NCI-H146 (cell line): ENCODE results near the gene FAM118A.
"Not testable (repeated sequence)": the region's sequence is repeated elsewhere in the genome, so short reads cannot be mapped to it uniquely, and the experiment has no call there.

Experiments
- DNase-seq: peaks from one replicate; lab custom pipeline; 2025; lab: John Stamatoyannopoulos, UW

Gene FAM118A

GRCh38 chr22:45310331-45310976 is 720 bp downstream of the FAM118A start:
- no peak for DNase-seq

DNA sequence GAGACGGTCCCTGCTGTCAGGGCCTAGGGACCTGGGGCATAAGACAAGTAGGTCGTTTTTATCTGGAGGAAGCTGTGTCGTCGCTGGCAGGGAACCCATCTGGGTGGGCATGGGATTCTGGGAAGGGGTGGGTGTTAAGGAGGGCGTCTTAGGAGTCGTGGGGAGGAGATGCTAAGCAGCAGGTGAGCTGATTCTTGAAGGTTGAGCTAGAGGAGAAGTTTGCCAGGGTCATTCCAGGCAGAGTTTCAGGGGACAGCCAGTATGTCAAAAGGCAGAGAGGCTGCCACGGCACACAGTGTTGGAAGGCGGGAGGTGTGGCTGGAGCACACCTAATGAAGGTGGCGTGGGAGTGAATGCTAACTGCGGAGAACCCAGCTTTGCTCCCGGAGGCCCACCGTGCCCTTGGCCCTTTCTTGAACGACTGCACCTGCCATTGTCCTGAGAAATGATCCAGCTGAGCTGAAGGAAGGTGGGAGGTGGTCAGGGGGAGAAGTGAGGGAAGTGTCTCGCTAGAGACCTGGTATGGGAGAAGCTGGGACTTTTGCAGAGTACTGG is 1.3 kb downstream of the FAM118A start:
- DNase-seq, result no peak

DNA sequence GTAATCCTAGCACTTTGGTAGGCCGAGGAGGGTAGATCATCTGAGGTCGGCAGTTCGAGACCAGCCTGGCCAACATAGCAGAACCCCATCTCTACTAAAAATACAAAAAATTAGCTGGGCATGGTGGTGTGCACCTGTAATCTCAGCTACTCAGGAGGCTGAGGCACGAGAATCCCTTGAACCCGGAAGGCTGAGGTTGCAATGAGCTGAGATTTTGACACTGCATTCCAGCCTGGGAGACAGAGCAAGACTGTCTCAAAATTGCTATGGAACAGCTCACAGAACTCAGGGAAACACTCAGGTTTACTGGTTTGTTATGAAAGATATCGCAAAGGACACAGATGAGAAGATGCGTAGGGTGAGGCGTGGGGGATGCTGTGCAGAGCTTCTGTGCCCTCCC is 2.7 kb downstream of the FAM118A start:
- DNase-seq, result no peak

DNA sequence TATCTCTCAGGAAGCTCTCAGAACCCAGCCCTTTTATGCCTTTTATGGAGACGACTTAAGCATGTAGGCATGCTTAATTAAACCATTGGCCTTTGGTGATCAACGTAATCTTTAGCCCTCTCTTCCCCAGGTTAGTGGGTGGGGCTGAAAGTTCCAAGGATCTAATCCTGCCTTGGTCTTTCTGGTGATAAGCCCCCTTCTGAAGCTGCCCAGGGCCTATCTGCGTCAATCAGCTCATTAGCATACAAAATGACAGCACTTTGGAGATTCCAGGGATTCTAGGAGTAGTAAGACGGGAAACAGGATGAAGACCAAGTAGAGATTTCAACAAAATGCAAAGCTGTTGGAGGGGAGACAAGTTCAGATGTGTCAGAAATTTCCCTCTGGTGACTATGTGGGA is 3.1 kb downstream of the FAM118A start:
- no peak for DNase-seq

DNA sequence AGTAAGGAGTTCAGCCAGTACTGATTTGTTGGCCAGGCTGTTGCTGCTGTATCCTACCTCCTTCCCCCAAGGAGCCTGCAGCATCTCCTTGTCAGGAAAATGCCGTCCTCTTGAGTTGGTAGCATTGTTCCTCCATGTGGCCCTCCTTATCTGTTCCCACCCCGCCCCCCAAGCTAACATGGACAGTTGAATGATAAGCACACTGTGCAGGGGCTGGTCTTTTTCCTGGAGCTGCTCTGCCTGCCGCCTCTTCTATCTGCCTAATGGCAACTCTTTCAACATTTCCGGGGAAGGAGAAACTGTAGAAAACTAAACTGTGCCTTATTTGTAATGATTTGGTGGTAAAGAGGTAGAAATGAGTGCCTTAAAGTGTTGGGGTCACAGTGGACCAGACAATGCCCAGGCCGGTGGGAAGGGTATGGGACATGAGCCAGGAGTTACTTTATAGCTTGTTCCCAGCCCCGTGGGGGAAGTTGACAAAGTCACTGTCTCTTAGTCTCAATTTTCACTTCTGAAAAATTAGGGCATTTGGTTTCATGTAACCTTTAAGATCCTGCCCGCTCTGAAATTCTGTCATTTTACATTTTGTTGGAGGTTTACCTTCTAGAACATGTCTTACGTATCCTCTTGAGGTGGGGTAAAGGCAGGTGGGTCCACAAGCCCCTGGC is 4.5 kb downstream of the FAM118A start:
- no peak for DNase-seq

DNA sequence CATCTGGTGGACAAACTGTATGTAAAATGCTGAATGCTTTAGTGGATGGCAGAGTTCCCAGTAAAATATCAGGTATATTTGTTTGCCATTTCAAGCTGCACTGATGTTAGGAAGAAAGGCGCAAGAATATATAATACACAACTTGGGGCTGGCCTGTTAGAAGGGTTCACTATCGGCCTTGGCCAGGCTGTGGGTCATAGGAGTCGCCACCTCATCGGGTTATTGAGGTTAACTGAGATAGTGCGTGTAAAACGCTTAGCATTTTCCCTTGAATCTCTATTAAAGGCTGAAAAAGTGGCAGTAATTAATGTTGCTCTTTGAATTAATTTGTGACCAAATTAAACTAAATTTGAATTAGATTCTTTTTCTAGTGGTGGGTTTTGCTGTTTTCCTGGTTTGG is 5.1 kb downstream of the FAM118A start:
- DNase-seq, result no peak

DNA sequence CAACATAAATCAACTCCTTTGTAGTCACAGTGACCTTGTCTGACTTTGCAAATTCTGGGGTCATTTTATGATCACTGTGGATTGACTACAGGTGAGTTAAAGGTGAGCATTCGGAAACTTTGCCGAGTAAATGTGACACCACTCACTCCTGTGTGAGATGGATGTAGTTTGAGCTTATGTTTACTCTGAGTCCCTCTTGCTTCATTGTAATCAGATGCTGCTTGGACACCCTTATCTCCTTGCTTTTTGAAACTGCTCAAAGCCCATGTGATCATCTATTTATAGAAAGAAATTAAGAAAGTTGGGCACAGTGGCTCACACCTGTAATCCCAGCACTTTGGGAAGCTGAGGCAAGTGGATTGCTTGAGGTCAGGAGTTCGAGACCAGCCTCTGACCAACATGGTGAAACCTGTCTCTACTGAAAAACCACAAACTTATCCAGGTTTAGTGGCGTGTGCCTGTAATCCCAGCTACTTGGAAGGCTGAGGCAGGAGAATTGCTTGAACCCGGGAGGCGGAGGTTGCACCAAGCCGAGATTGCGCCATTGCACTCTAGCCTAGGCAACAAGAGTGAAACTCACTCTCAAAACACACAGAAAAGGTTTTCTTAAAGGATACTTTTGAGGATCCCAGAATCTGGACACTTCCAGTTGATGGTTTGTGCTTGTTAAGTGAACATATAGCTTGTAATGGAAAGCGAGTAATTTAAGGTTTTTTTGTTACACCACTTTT is 7.2 kb downstream of the FAM118A start:
- DNase-seq, result no peak

DNA sequence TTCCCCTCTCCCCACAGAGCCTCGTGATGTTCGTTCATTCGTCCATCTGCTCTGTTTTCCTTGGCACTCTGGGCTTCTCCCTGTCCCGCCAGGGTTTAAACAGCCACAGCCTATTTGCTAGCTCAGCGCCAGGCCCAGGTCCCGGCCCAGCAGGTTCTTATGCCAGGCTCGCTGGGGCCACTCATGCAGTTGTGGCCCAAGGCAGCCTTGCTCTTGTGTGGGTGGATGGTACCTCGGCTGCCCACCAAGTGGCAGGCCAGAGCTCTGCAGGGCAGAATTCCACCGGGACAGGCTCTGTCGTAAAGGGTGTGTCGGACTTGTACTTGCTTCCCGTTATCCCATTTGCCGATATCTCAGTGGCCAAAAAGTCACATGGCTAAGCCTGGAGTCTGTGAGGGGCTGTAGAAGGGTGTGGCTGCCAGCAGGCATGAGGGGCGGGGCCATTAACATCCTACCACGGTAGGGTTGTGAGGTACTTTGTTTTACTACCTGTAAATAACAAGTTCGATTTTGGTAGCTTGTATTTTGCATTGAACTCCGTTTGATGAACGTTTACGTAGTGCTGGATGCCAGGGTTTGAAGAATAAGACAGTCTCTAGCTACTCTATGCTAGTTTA is 7.9 kb downstream of the FAM118A start:
- DNase-seq, result no peak

DNA sequence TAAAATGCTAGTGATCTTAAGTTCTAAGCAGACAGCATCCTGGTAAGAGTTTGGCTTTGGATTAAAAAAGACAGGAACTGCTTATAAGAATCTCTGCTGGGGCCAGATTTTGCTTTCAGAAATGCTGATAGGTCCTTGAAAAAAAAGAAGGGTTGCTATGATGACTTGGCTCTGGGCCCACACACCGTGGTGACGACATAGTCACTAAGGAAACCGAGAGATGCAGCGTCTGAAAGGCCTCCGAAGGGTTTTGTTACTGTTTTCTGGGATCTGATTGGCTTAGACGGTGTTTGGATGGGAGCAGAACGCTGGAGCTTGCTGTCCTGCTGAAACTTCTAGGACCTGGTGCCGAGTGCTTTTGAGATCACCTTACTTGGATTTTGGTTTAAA is 8.4 kb downstream of the FAM118A start:
- peak; percentile 68 for DNase-seq

- no peak for DNase-seq
These were observed 9.0 kb downstream of the FAM118A start for GRCh38 chr22:45318558-45319323.

- DNase-seq, result no peak
These were observed 9.6 kb downstream of the FAM118A start for GRCh38 chr22:45319324-45319685.

DNA sequence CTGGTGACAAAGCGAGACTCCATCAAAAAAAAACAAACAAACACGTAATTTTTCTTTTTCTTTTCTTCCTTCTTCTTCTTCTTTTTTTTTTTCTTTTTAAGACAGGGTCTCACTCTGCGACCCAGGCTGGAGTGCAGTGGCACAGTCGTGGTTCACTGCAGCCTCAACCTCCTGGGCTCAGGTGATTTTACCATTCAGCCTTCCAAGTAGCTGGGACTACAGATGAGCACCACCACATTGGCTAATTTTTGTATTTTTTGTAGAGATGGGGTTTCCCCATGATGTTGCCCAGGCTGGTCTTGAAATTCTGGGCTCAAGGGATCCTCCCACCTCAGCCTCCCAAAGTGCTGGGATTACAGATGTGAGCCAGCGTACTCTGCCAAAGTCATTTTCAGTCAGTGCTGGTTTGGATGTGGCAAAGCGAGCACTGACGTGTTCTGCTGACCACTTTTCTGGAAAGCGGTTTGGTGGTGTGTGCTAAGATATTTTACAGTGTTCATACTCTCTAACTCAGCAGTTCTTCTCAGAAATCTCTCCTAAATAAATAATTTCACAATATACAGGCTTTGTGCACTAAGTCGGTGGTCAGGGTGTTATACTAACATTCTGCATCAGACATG is 10.7 kb downstream of the FAM118A start:
- no peak for DNase-seq

- DNase-seq, result no peak
These were observed 12.1 kb downstream of the FAM118A start for GRCh38 chr22:45321827-45322226.

DNA sequence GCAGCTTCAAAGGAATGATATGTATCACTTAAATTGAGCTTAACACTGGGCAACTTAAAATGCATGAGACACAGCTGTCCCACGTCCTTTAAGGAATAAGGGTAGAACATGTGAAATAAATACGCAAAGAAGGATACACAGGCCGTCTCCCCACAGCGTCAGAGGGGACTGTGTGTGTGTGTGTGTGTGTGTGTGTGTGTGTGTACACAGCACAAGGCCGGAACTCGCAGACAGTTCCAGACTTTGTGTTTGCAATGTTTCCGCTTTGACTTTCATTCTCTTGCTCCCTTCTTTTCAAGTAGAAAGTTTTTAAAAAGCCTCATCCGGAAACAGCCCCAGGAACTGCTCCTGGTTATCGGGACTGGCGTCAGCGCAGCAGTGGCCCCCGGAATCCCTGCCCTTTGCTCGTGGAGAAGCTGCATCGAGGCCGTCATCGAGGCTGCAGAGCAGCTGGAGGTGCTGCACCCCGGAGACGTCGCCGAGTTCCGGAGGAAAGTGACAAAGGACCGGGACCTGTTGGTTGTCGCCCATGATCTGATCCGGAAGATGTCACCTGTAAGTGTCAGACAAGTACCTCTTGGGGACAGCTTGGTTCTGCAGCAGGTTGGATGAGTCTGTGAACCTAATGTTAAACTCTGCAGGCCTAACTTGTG is 13.3 kb downstream of the FAM118A start:
- DNase-seq, result no peak

DNA sequence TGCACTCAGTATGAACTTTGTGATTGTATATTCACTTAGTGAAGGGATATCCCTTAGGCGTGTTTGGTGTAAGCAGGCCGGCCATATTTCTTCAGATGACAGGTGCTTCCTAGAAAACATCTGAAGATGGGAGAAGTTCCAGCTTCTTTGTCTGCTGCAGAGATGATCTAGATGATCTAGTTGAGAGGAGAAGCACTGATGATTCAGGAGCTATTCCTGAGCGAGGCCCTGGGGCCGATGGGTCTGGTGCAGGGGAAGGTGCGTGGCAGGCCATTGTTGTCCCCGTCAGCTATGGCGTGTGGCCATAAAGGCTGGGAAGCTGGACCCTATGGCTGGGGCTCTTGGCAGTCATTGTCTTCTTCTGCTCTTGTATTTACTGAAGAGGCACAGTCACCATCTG is 14.0 kb downstream of the FAM118A start:
- no peak for DNase-seq

DNA sequence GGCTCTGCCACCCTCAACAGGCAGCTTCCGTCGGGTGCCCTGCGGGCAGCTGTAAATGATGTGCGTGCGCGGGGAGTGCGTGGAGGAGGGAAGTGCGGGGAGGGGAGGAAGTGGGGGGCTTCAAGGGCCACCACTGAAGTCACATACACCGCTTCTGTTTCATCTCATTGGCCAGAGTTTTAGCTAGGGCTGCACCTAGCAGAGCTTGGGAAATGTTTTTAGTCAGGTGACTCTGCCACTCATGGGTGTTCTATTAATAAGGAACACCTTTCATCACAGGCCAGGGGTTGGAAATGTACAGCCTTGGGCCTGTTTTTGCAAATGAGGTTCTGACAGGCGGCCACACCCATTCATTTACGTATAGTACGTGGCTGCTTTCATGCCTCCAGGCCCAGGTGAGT is 14.6 kb downstream of the FAM118A start:
- no peak for DNase-seq

DNA sequence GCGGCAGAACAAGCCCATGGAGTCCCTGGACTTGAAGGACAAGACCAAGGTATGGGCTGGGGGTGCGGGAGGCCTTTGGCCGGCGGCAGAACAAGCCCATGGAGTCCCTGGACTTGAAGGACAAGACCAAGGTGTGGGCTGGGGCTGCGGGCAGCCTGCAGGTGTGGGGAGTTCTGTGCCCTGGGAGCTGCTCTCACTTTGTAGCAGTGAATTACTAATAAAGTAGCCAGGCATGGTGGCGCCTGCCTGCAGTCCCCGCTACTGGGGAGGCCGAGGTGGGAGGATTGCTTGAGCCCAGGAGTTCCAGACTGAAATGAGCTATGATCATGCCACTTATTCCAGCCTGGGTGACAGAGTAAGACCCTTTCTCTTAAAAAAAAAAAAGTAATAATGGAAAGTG is 18.5 kb downstream of the FAM118A start:
- DNase-seq, result not testable (repeated sequence)

DNA sequence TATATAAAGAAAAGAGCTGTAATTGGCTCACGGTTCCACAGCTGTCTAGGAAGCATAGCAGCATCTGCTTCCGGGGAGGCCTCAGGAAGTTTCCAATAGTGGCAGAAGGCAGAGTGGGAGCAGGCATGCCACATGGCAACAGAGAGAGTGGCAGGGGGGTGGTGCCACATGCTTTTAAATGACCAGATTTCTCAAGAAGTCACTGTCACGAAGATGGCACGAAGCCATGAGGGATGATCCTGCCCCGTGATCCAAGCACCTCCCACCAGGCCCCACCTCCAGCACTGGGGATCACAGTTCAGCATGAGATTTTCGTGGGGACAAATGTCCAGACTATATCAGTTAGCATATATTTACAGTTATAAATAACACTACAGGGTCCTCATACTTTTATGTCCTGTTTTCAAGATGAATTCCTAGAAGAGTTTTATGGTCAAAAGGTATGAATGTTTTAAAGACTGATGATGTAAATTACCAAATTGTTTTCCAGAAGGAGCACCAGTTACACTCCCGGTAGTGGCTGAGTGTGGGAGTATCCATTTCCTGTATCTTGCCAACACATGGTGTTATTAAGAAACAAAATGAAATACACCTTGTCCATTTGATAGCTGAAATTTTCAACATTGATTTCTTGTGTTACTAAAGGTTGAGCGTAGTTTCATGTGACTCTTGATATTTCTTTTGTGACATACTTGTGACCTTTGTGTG is 19.2 kb downstream of the FAM118A start:
- DNase-seq, result no peak

DNA sequence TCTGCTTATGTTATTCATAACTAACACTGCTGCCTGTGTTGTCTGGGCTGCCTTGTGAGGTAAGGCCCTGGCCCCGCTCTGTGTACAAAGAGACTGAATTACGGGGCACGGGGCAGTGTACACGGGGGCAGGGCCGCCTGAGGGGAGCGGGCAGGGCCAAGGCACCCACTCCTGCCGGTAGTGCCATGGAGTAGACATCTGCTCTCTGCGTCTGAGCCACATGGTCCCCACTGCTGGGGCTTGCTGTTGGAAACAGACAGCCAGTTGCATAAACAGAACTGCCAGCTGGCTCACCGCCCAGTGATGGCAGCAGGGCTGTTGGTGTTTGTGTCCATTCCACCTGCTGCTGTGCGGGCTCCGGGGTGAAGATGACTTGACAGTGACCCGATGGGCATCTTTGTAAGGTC is 19.8 kb downstream of the FAM118A start:
- peak; percentile 11 for DNase-seq

- DNase-seq, result no peak
These were observed 20.8 kb downstream of the FAM118A start for GRCh38 chr22:45330548-45330947.
